Suppressor macrophage treated with lipopolysaccharide for 1 hour (primary cell): ENCODE measurements around the gene SNCA.

Experiments
- DNase-seq, 3 donors: peaks; one replicate each; pipeline ENCODE4 v3.0.0-alpha.2; 2020 to 2022

The SNCA gene

GRCh38 chr4:89836897-89837384 is at the start of gene SNCA:
SNCA (minus strand) TSS chr4:89837161; CDS start chr4:89835667, 1,494 bp downstream.
- DNase-seq, result peak; percentile 62 to 81 (median 67)

- DNase-seq, result no peak
Observed at GRCh38 chr4:89879215-89879614, 42.3 kb upstream of the SNCA start.

GRCh38 chr4:89878611-89879010 is 41.6 kb upstream of the SNCA start:
- peak in 1 of 3 donors; percentile 13 for DNase-seq

GRCh38 chr4:89876548-89876947 is 39.6 kb upstream of the SNCA start:
- no peak for DNase-seq

- DNase-seq, result no peak
Observed at GRCh38 chr4:89871211-89871610, 34.2 kb upstream of the SNCA start.

GRCh38 chr4:89868999-89869589 is 32.1 kb upstream of the SNCA start:
- peak; percentile 6 to 46 (median 27) for DNase-seq

GRCh38 chr4:89868276-89868675 is 31.3 kb upstream of the SNCA start:
- no peak for DNase-seq

- no peak for DNase-seq
Observed at GRCh38 chr4:89863533-89863932, 26.6 kb upstream of the SNCA start.

- no peak for DNase-seq
Observed at GRCh38 chr4:89860971-89861370, 24.0 kb upstream of the SNCA start.

GRCh38 chr4:89855236-89855635 is 18.3 kb upstream of the SNCA start:
- DNase-seq, result peak; percentile 10 to 26 (median 21)

GRCh38 chr4:89847571-89848325 is 10.8 kb upstream of the SNCA start:
- no peak for DNase-seq

- no peak for DNase-seq
Observed at GRCh38 chr4:89839558-89839957, 2.6 kb upstream of the SNCA start.

GRCh38 chr4:89837993-89838390 is 1.0 kb upstream of the SNCA start:
- DNase-seq, result peak in 2 of 3 donors; percentile 24 to 33

- peak in 2 of 3 donors; percentile 24 to 36 for DNase-seq
Observed at GRCh38 chr4:89837385-89837992, 528 bp upstream of the SNCA start.

- DNase-seq, result peak in 1 of 3 donors; percentile 32
Observed at GRCh38 chr4:89836031-89836745, 773 bp downstream of the SNCA start.

GRCh38 chr4:89835413-89835812 is 1.5 kb downstream of the SNCA start:
- no peak for DNase-seq

- peak in 1 of 3 donors; percentile 8 for DNase-seq
Observed at GRCh38 chr4:89834486-89835209, 2.3 kb downstream of the SNCA start.

- peak; percentile 73 to 87 (median 84) for DNase-seq
Observed at GRCh38 chr4:89829470-89830138, 7.4 kb downstream of the SNCA start.

GRCh38 chr4:89823416-89823815 is 13.5 kb downstream of the SNCA start:
- no peak for DNase-seq

- no peak for DNase-seq
Observed at GRCh38 chr4:89821612-89822011, 15.3 kb downstream of the SNCA start.

GRCh38 chr4:89820010-89820409 is 17.0 kb downstream of the SNCA start:
- DNase-seq, result peak; percentile 39 to 56 (median 54)

- DNase-seq, result no peak
Observed at GRCh38 chr4:89814362-89814761, 22.6 kb downstream of the SNCA start.
